HG03571 (cell line): ENCODE measurements around the gene RPL38.

ENCODE experiments used
- ATAC-seq: cut with Tn5 transposase; IDR thresholded peaks from one replicate; pipeline ENCODE4 v1.9.1; 2021; ENCODE audit not compliant: unreplicated experiment

Gene RPL38

GRCh38 chr17:74223901-74224300 is 20.4 kb downstream of the RPL38 start:
- no peak for ATAC-seq

GRCh38 chr17:74224959-74225725 is 21.7 kb downstream of the RPL38 start:
- ATAC-seq: no peak

GRCh38 chr17:74226252-74226651 is 22.8 kb downstream of the RPL38 start:
- ATAC-seq: no peak

GRCh38 chr17:74227271-74228080 is 24.0 kb downstream of the RPL38 start:
- ATAC-seq: no peak

GRCh38 chr17:74228306-74228978 is 25.0 kb downstream of the RPL38 start:
- ATAC-seq: no peak

- ATAC-seq: no peak
Observed at GRCh38 chr17:74230896-74231295, 27.4 kb downstream of the RPL38 start.

- no peak for ATAC-seq
Observed at GRCh38 chr17:74231928-74232907, 28.7 kb downstream of the RPL38 start.

GRCh38 chr17:74233937-74234336 is 30.5 kb downstream of the RPL38 start:
- no peak for ATAC-seq

- no peak for ATAC-seq
Observed at GRCh38 chr17:74234486-74234885, 31.0 kb downstream of the RPL38 start.

- no peak for ATAC-seq
Observed at GRCh38 chr17:74235040-74235581, 31.6 kb downstream of the RPL38 start.

- ATAC-seq: no peak
Observed at GRCh38 chr17:74235911-74236371, 32.5 kb downstream of the RPL38 start.

GRCh38 chr17:74237321-74237720 is 33.8 kb downstream of the RPL38 start:
- ATAC-seq: no peak

- no peak for ATAC-seq
Observed at GRCh38 chr17:74239172-74239571, 35.7 kb downstream of the RPL38 start.

- ATAC-seq: no peak
Observed at GRCh38 chr17:74240618-74241205, 37.2 kb downstream of the RPL38 start.

GRCh38 chr17:74241431-74241830 is 38.0 kb downstream of the RPL38 start:
- ATAC-seq: no peak

GRCh38 chr17:74241847-74242246 is 38.4 kb downstream of the RPL38 start:
- ATAC-seq: no peak

- no peak for ATAC-seq
Observed at GRCh38 chr17:74243013-74243755, 39.7 kb downstream of the RPL38 start.

GRCh38 chr17:74244128-74244527 is 40.6 kb downstream of the RPL38 start:
- no peak for ATAC-seq

- ATAC-seq: no peak
Observed at GRCh38 chr17:74244548-74244947, 41.1 kb downstream of the RPL38 start.
